Left cardiac atrium (tissue), 4 donors: Measurements from ENCODE around the gene TOMM5. TPM values are rescaled to one million over a fixed set of nuclear protein-coding genes. Genes with fewer than 3 reads are reported as not detected.
A peak's percentile ranks its signal among the peaks of the same experiment; 100 is the strongest.
"Not testable (repeated sequence)": the region's sequence is repeated elsewhere in the genome, so short reads cannot be mapped to it uniquely, and the experiment has no call there.

Experiments
- ATAC-seq, 2 donors: fragments of 200-7000 bp; cut with Tn5 transposase; one replicate each; pipeline ENCODE4 v1.9.1; 2020; ENCODE audit warnings: mild to moderate bottlenecking in 2 of 2, moderate library complexity in 2 of 2
- DNase-seq: peaks from one replicate; pipeline ENCODE4 v3.0.0-alpha.2; 2020
- intact Hi-C, 2 donors: fragments of 100-400 bp; cut with DNase I; formaldehyde crosslinking; loops; one replicate each; pipeline versions ENCODE4 v1.14.1 to v1.15.1; 2022 to 2023
- total RNA-seq, 2 donors: library from RNA; stranded (reverse); fragmentation: NEBNext Ultra II Directional; extraction: Animal tissue kit (Norgen Biotek cat#: 25700); gene quantifications; one replicate each; pipeline ENCODE4 v1.2.1, GENCODE V29; 2021
- donor health status: DM: no; HTN: yes; CAD: no.
- donor health status: DM: no; HTN: yes; CAD: no; lungs with severe emphysema.
- donor health status: DM: yes; HTN: yes; CAD: no.
- donor health status: Dilated cardiomyopathy.

TOMM5 gene
- total RNA-seq, 2 donors from 2014 or later, result 58.8 to 64.9 TPM

- intact Hi-C loops, result no loop called here
- ATAC-seq (no peak), DNase-seq (no peak)
These were observed 25.4 kb upstream of the TOMM5 start for GRCh38 chr9:37617832-37618231.

- no peak for DNase-seq
- no peak for ATAC-seq
- intact Hi-C loops, result no loop called here
These were observed 24.8 kb upstream of the TOMM5 start for GRCh38 chr9:37617161-37617560.

DNA sequence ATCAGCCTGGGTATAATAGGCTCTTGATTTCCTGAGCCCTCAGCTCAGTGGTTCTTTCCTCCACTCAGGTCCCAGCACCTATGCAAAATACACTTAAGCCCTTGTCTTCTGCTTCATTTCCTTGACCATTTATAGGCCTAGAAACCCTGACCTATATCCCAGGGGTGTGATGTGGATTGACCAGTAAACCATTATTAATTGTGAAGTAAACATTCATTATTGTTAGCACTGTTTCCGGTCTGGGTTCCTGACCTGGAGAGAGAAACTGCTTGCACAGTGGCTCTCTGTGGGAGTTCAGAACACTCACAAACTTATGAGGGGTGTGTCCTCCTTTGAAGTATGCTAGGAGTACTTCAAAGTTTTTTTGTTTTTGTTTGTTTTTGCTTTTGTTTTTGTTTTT lies 19.6 kb upstream of the TOMM5 start:
- intact Hi-C loops, result no loop called here
- DNase-seq, result no peak
- ATAC-seq, result no peak

GRCh38 chr9:37611014-37611413 lies 18.6 kb upstream of the TOMM5 start:
- DNase-seq, result no peak
- ATAC-seq, result no peak
- intact Hi-C loops, result no loop called here

DNA sequence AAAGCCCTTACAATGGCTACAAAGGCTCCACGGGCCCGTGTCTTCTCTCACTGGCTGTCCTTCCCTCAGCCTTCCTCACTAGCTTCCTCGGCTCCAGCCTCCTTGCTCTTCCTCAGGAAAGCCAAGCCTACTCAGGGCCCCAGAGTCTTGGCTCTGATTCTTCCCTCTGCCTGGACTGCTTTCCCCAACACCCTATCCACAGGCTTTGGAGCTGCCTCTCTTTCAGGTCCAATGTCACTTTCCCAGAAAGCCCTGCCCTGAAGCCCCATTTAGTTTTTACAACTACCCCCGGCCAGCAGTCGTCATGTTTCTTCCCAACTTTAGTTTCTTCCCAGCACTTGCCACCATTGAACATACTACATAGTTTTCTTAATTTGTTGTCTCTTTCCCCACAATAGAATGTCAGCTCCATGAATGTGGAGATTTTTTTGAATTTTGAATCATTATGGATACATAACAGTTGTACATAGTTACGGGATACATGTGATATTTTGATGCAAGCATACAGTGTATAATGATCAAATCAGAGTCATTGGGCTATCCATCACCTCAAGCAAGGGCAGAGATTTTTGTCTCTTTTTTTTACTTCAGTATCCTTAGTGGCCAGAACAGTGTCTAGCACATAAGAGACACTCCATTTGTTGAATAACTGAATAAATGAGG lies 17.5 kb upstream of the TOMM5 start:
- intact Hi-C loops, result loop anchor here in 1 of 2 donors (10.0 kb wide), 2 partner anchors 55 to 135 kb away; no protein-coding TSS in a partner anchor
- DNase-seq (no peak), ATAC-seq (no peak)

GRCh38 chr9:37608250-37608649 lies 15.9 kb upstream of the TOMM5 start:
- DNase-seq (no peak), ATAC-seq (no peak)

GRCh38 chr9:37604296-37604695 lies 11.9 kb upstream of the TOMM5 start:
- no peak for ATAC-seq
- intact Hi-C loops, result loop anchor here in 1 of 2 donors (10.0 kb wide), 2 partner anchors 61 to 141 kb away; no protein-coding TSS in a partner anchor

More at GRCh38 chr9:37608250-37608649, 15.9 kb upstream of the TOMM5 start:
- intact Hi-C loops, result loop anchor here in 1 of 2 donors (10.0 kb wide), 2 partner anchors 57 to 137 kb away; no protein-coding TSS in a partner anchor

DNA sequence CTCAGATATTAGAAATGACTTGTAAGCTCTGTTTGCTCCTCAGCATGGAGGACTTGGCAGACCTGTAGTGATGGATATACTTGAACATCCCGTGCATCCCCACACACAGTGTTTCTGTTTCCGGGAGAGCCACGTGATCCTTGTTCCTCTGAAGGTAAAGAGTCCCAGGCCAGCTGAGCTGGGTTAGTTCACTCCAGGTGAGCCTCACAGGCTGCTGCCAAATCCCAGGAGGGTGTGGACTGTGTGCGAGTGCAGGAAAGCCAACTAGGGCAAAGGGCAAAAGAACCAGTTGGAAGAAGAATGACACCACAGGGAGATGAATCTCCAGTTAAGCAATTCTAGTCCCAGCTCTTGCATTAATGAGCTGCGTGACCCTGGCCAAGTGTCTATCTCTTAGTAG lies 10.4 kb upstream of the TOMM5 start:
- intact Hi-C loops, result loop anchor here in 1 of 2 donors (10.0 kb wide), 2 partner anchors 62 to 142 kb away; no protein-coding TSS in a partner anchor
- DNase-seq, result no peak

More at GRCh38 chr9:37604296-37604695, 11.9 kb upstream of the TOMM5 start:
- no peak for DNase-seq

GRCh38 chr9:37602061-37602460 lies 9.7 kb upstream of the TOMM5 start:
- DNase-seq, ATAC-seq: not testable (repeated sequence)
- intact Hi-C loops, result loop anchor here in 1 of 2 donors (10.0 kb wide), 2 partner anchors 63 to 143 kb away; no protein-coding TSS in a partner anchor

More for the DNA sequence above, 10.4 kb upstream of the TOMM5 start:
- peak; percentile 79 to 86 for ATAC-seq

DNA sequence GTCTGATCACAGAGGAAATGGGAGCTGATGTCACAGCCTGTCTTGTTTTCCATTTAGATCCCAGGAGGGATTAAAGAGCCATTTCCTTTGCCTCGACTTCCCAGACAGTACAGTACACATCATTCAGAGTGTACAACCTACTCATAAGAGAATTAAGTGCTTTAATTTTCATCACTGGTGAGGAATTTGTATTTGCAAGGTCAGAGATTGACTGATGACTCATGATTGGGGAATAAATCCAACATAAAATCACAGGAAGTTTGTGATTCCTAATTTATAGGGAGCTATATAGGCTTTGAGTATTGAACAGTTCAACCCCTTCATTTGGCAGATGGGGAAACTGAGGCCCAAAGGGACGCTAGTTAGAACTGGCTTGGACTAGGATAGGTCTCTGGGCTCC lies 4.1 kb upstream of the TOMM5 start:
- no peak for ATAC-seq
- intact Hi-C loops, result no loop called here
- no peak for DNase-seq

DNA sequence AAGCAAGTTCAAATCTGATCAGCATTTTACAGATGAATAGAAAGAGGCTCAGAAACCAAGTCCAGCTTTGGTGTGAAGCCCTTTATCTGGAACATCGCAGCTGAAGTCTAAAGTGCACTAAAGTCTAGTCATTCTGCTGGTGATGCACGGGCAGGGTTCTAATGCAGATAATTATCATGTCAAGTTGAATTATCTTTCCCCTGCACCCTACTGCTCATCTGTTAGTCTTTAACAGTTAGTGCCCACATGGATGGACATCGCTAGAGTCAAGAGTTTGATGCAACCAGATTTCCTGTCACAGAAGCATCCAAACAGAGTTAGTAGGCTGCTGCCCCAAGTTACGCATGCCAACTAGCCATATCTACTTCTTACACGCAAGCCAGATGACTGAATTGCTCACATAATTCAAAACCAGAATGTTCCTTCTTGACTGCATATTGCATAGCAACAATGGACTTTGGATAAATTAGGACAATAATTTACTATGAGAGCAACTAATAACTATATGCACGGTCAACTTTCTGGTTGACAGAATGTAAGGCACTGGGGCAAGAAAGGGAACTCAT lies 1.6 kb upstream of the TOMM5 start:
- no peak for DNase-seq
- intact Hi-C loops, result no loop called here
- no peak for ATAC-seq

DNA sequence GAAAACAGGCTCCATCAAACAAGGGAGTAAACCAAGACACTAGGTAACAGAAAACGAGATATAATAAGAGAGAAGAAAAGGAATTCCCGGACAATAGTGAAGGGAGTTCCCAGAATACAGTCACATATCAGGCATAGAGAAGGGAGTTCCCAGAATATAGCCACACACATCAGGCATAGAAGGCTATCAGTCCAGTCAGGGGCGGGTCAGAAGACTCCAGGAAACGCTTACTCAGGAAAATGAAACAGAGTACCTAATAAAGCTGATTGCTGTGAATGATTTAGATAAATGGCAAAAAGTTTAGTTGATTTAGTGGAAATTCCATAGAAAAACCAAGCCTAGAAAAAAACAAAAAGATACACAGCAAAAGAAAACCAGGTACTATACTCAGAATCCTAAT lies 4.9 kb downstream of the TOMM5 start:
- DNase-seq, result no peak
- intact Hi-C loops, result loop anchor here (10.0 kb wide), 2 partner anchors 103 to 157 kb away; partner anchors contain the start of gene POLR1E (in 1 of the 2)

DNA sequence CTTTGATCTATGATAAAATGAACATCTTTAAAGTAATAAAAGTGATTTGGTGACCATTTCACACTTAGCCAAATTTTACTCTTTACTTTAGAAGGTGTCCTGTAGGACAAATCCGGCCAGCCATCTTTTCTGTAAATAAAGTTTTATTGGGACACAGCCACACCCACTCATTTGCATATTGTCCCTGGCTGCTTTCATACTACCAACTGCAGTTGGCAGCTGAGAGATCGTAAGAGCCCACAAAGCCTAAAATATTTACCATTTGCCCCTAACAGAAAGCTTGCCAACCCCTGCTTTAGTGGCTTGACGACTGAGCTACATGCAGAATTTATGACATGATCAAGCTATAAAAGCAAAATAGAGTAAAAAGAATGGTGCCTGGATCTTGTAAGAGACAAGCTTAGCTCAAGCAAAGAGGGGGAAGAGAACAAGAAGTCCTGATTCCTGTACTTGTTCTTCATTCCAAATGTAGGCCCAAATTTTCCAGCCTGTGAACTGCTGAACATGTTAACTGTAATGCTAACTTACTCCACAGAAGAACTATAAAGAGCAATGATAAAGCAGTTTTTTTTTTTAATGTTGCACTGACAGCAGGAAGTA lies 8.8 kb downstream of the TOMM5 start:
- intact Hi-C loops, result loop anchor here (10.0 kb wide), 2 partner anchors 99 to 161 kb away; partner anchors contain the start of gene POLR1E (in 1 of the 2)
- no peak for ATAC-seq
- no peak for DNase-seq

More for the DNA sequence above, 4.9 kb downstream of the TOMM5 start:
- no peak for ATAC-seq

- ATAC-seq, result peak; percentile 50 to 55
- DNase-seq, result no peak
- intact Hi-C loops, result loop anchor here (10.0 kb wide), 2 partner anchors 98 to 162 kb away; partner anchors contain the start of gene POLR1E (in 1 of the 2)
These were observed 9.7 kb downstream of the TOMM5 start for GRCh38 chr9:37582548-37583157.

- ATAC-seq (peak; percentile 94 to 98), DNase-seq (peak; percentile 84)
- intact Hi-C loops, result no loop called here
These were observed 16.3 kb downstream of the TOMM5 start, which contains the start of gene FBXO10 for GRCh38 chr9:37575921-37576721. TSS of gene FBXO10 (minus strand) at chr9:37576380. CDS start at chr9:37541768, 34,612 bp downstream.

- intact Hi-C loops, result no loop called here
- ATAC-seq, result peak; percentile 22 to 38
- DNase-seq, result no peak
These were observed 16.9 kb downstream of the TOMM5 start for GRCh38 chr9:37575511-37575914.

DNA sequence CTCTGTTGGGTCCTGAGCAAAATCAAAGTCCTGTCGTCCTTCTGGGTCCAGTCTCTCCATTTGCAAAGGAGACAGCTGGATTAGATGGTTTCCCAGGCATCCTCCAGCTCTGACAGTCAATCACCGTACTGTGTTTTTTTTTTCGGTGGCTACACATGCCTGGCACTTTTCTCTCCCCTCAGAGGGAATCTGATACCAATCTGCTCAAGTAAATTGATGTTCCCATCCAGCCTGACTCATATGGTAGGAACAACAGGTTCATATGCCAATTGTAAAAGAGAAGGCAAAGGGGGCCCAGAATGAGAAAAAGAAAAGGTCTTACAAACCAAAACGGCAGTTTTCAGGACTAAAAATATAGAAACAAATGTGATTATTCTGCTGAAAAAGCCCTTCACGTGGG lies 17.4 kb downstream of the TOMM5 start:
- ATAC-seq (no peak), DNase-seq (no peak)
- intact Hi-C loops, result no loop called here

- intact Hi-C loops, result no loop called here
- peak in 1 of 2 donors; percentile 10 for ATAC-seq
These were observed 18.1 kb downstream of the TOMM5 start for GRCh38 chr9:37574241-37574721.

More at GRCh38 chr9:37574241-37574721, 18.1 kb downstream of the TOMM5 start:
- no peak for DNase-seq
